Hepatocyte (in vitro differentiated cells): Measurements from ENCODE around the gene TMC1. TPM values are rescaled to one million over a fixed set of nuclear protein-coding genes. Genes with fewer than 3 reads are reported as not detected.

Experiments
- DNase-seq: peaks from one replicate; pipeline ENCODE4 v3.0.0-alpha.2; 2016; ENCODE audit warnings: low spot score
- H2AFZ ChIP-seq: fragments of 200-600 bp; sonication (generic); 2 replicates; pipeline ENCODE4 v1.6.0; 2016; ENCODE audit warnings: antibody characterized with exemption, mild to moderate bottlenecking
- H3K27ac ChIP-seq: fragments of 200-600 bp; sonication (generic); 2 replicates; pipeline ENCODE4 v1.5.1; 2016; ENCODE audit warnings: mild to moderate bottlenecking
- H3K27me3 ChIP-seq: fragments of 200-600 bp; sonication (generic); 2 replicates; pipeline ENCODE4 v1.6.1; 2016
- H3K36me3 ChIP-seq: fragments of 200-600 bp; sonication (generic); replicated peaks from 2 replicates; pipeline ENCODE4 v1.5.1; 2016; ENCODE audit warnings: low read depth; ENCODE audit not compliant: insufficient read depth
- H3K4me1 ChIP-seq: fragments of 200-600 bp; sonication (generic); 2 replicates; pipeline ENCODE4 v1.5.1; 2016; ENCODE audit warnings: mild to moderate bottlenecking, moderate library complexity; ENCODE audit not compliant: insufficient read depth
- H3K4me2 ChIP-seq: fragments of 200-600 bp; sonication (generic); 2 replicates; pipeline ENCODE4 v1.6.0; 2016
- H3K4me3 ChIP-seq: fragments of 200-600 bp; sonication (generic); 2 replicates; pipeline ENCODE4 v1.5.1; 2016; ENCODE audit warnings: mild to moderate bottlenecking
- H3K79me2 ChIP-seq: fragments of 200-600 bp; sonication (generic); 2 replicates; pipeline ENCODE4 v1.6.0; 2017; ENCODE audit warnings: mild to moderate bottlenecking
- H3K9me2 ChIP-seq: fragments of 200-600 bp; sonication (generic); replicated peaks from 2 replicates; pipeline ENCODE4 v1.6.0; 2017; ENCODE audit warnings: mild to moderate bottlenecking; ENCODE audit not compliant: insufficient read depth
- H3K9me3 ChIP-seq: fragments of 200-600 bp; sonication (generic); 2 replicates; pipeline ENCODE4 v1.5.1; 2016; ENCODE audit warnings: low read depth, mild to moderate bottlenecking
- H4K20me1 ChIP-seq: fragments of 200-600 bp; sonication (generic); 2 replicates; pipeline ENCODE4 v1.6.0; 2016; ENCODE audit warnings: mild to moderate bottlenecking; ENCODE audit not compliant: insufficient read depth, poor library complexity, severe bottlenecking
- EZH2 ChIP-seq: fragments of 200-600 bp; sonication (generic); IDR thresholded peaks from 2 replicates; pipeline ENCODE4 v1.6.1; 2016; ENCODE audit warnings: antibody characterized with exemption, mild to moderate bottlenecking, borderline replicate concordance
- EZH2phosphoT487 ChIP-seq: fragments of 200-600 bp; sonication (generic); IDR thresholded peaks from one replicate; pipeline ENCODE4 v1.6.1; 2018; ENCODE audit warnings: antibody characterized with exemption, mild to moderate bottlenecking, low read depth, moderate library complexity; ENCODE audit not compliant: unreplicated experiment, severe bottlenecking
- WGBS: methylation state at CpG from one replicate; pipeline ENCODE4 v1.1.6; 2016; ENCODE audit warnings: low lambda C conversion rate; ENCODE audit errors: missing lambda C conversion rate; 5-methylcytosine and 5-hydroxymethylcytosine counted together
- polyA plus RNA-seq: library from polyadenylated mRNA; unstranded; fragments of >200 nt; fragmentation: Nextera tagmentation; extraction: Ambion mirVana; gene quantifications from 2 replicates; pipeline ENCODE4 v1.2.1, GENCODE V29; 2016
- total RNA-seq: library from RNA; depleted of rRNA; stranded (reverse); fragments of >200 nt; gene quantifications from 2 replicates; pipeline ENCODE4 v1.2.3, GENCODE V29; 2014
- TF ChIP-seq, protein P1 (sequence below): fragments of 200-600 bp; sonication (generic); IDR thresholded peaks from 2 replicates; pipeline ENCODE4 v1.5.1; 2016; ENCODE audit warnings: antibody characterized with exemption, mild to moderate bottlenecking; ENCODE audit not compliant: poor library complexity

TMC1 gene
- total and polyA plus RNA-seq, 2 experiments from 2014 or later, result 0.20 to 0.23 TPM

- 97% methylated on average over 1 of the region's 1 CpG for WGBS
- TF ChIP-seq EZH2 (no peak), EZH2phosphoT487 (no peak)
- TF ChIP-seq, protein P1, sequence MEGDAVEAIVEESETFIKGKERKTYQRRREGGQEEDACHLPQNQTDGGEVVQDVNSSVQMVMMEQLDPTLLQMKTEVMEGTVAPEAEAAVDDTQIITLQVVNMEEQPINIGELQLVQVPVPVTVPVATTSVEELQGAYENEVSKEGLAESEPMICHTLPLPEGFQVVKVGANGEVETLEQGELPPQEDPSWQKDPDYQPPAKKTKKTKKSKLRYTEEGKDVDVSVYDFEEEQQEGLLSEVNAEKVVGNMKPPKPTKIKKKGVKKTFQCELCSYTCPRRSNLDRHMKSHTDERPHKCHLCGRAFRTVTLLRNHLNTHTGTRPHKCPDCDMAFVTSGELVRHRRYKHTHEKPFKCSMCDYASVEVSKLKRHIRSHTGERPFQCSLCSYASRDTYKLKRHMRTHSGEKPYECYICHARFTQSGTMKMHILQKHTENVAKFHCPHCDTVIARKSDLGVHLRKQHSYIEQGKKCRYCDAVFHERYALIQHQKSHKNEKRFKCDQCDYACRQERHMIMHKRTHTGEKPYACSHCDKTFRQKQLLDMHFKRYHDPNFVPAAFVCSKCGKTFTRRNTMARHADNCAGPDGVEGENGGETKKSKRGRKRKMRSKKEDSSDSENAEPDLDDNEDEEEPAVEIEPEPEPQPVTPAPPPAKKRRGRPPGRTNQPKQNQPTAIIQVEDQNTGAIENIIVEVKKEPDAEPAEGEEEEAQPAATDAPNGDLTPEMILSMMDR, result no peak
These were observed 31.4 kb upstream of the TMC1 start for GRCh38 chr9:72489986-72490385.

GRCh38 chr9:72491242-72491641, 30.2 kb upstream of the TMC1 start:
- Histone ChIP-seq H3K9me2 (no peaks in the 10 kb centered on the region), H4K20me1 (no peaks in the 10 kb centered on the region), H3K9me3 (no peaks in the 10 kb centered on the region), H3K79me2 (no peaks in the 10 kb centered on the region), H3K4me3 (no peak overlapping the region), H3K36me3 (no peaks in the 10 kb centered on the region), H2AFZ (no peak overlapping the region), H3K4me1 (no peaks in the 10 kb centered on the region), H3K27me3 (no peaks in the 10 kb centered on the region), H3K4me2 (no peak overlapping the region), H3K27ac (no peak overlapping the region)
- WGBS, result 95% methylated on average over 2 of the region's 2 CpGs
- TF ChIP-seq EZH2phosphoT487 (no peak), EZH2 (no peak)
- TF ChIP-seq, protein P1, result no peak
- no peak for DNase-seq

More at GRCh38 chr9:72489986-72490385, 31.4 kb upstream of the TMC1 start:
- Histone ChIP-seq H3K79me2 (no peaks in the 10 kb centered on the region), H3K9me3 (no peaks in the 10 kb centered on the region), H3K4me1 (no peaks in the 10 kb centered on the region), H3K27ac (no peak overlapping the region), H3K27me3 (no peaks in the 10 kb centered on the region), H3K36me3 (no peaks in the 10 kb centered on the region), H3K4me2 (no peak overlapping the region), H4K20me1 (no peaks in the 10 kb centered on the region), H3K9me2 (no peaks in the 10 kb centered on the region), H2AFZ (no peak overlapping the region), H3K4me3 (no peak overlapping the region)
- no peak for DNase-seq

- TF ChIP-seq, protein P1, result no peak
- TF ChIP-seq EZH2 (no peak), EZH2phosphoT487 (no peak)
- H3K9me3 ChIP-seq, result no peaks in the 10 kb centered on the region
These were observed 27.4 kb upstream of the TMC1 start for GRCh38 chr9:72494051-72494450.

More at GRCh38 chr9:72494051-72494450, 27.4 kb upstream of the TMC1 start:
- H3K79me2 ChIP-seq, result no peaks in the 10 kb centered on the region
- no peaks in the 10 kb centered on the region for H4K20me1 ChIP-seq
- no peak overlapping the region for H3K27ac ChIP-seq
- no peaks in the 10 kb centered on the region for H3K27me3 ChIP-seq
- no peaks in the 10 kb centered on the region for H3K9me2 ChIP-seq
- no peaks in the 10 kb centered on the region for H3K36me3 ChIP-seq
- no peak for DNase-seq
- H3K4me2 ChIP-seq, result no peak overlapping the region
- no peak overlapping the region for H2AFZ ChIP-seq
- no peaks in the 10 kb centered on the region for H3K4me1 ChIP-seq
- H3K4me3 ChIP-seq, result no peak overlapping the region
